H1 (cell line): Measurements from ENCODE around the gene APH1A.
"Not testable (repeated sequence)": the region's sequence is repeated elsewhere in the genome, so short reads cannot be mapped to it uniquely, and the experiment has no call there.

Source experiments
- ATF2 ChIP-seq: IDR thresholded peaks from 2 replicates; pipeline ENCODE4 v1.6.1; 2012; ENCODE audit warnings: low read length, inconsistent platforms
- ATF3 ChIP-seq: IDR thresholded peaks from 2 replicates; pipeline ENCODE4 v1.6.1; 2011; ENCODE audit warnings: low read depth, mild to moderate bottlenecking, low read length; ENCODE audit not compliant: insufficient read depth
- CREB1 ChIP-seq: IDR thresholded peaks from 2 replicates; pipeline ENCODE4 v1.6.1; 2012; ENCODE audit warnings: inconsistent platforms
- CTCF ChIP-seq, 3 experiments: IDR thresholded peaks; 1 replicate in 2 of 3; 2 replicates in 1 of 3; pipeline versions ENCODE4 v1.5.1 to v1.6.1; 2011; ENCODE audit warnings: low read length in 3 of 3, mild to moderate bottlenecking in 3 of 3, inconsistent platforms in 2 of 3, low read depth in 1 of 3, moderate library complexity in 1 of 3; ENCODE audit not compliant: insufficient read depth in 1 of 3; ENCODE audit errors: control extremely low read depth in 1 of 3
- EGR1 ChIP-seq: IDR thresholded peaks from 2 replicates; pipeline ENCODE4 v1.6.1; 2011; ENCODE audit warnings: low read depth, low read length, borderline replicate concordance
- JUN ChIP-seq: IDR thresholded peaks from 2 replicates; pipeline ENCODE4 v1.6.1; 2011; ENCODE audit warnings: low read depth, mild to moderate bottlenecking, improper control_type of control experiment, low read length
- MAFK ChIP-seq: IDR thresholded peaks from 2 replicates; pipeline ENCODE4 v1.6.1; 2012; ENCODE audit warnings: low read depth, mild to moderate bottlenecking, improper control_type of control experiment, low read length
- MAX ChIP-seq: IDR thresholded peaks from 2 replicates; pipeline ENCODE4 v1.6.1; 2012; ENCODE audit warnings: inconsistent platforms
- PHF8 ChIP-seq: fragments of 200-600 bp; sonication (generic); conservative IDR thresholded peaks from 2 replicates; pipeline ENCODE4 v1.7.1; 2012; ENCODE audit warnings: low read depth, mild to moderate bottlenecking, inconsistent platforms, low read length, moderate library complexity
- POLR2A ChIP-seq, 2 experiments: IDR thresholded peaks; 1 replicate in 1 of 2; 2 replicates in 1 of 2; pipeline ENCODE4 v1.6.1; 2011; ENCODE audit warnings: low read depth in 2 of 2, low read length in 2 of 2, mild to moderate bottlenecking in 2 of 2; ENCODE audit errors: control extremely low read depth in 1 of 2
- POLR2AphosphoS5 ChIP-seq: IDR thresholded peaks from 2 replicates; pipeline ENCODE4 v1.6.1; 2011; ENCODE audit warnings: low read depth, low read length
- RXRA ChIP-seq: IDR thresholded peaks from 2 replicates; pipeline ENCODE4 v1.6.1; 2011; ENCODE audit warnings: low read depth, mild to moderate bottlenecking, low read length, moderate library complexity; ENCODE audit not compliant: insufficient read depth
- SP1 ChIP-seq: IDR thresholded peaks from 2 replicates; pipeline ENCODE4 v1.6.1; 2011; ENCODE audit warnings: low read depth, low read length
- ZNF274 ChIP-seq: IDR thresholded peaks from 2 replicates; pipeline ENCODE4 v1.7.0; 2012; ENCODE audit warnings: low read length, borderline replicate concordance; ENCODE audit errors: extremely low read depth

- not testable (repeated sequence) for TF ChIP-seq CTCF (IDR thresholded peaks at IDR 0.05; ENCODE audit: control extremely low read depth in 1 of 3, insufficient read depth in 1 of 3, low read depth in 1 of 3, low read length in 3 of 3); ZNF274; RXRA; CREB1; EGR1; JUN; MAFK; ATF3; ATF2; SP1; MAX; POLR2AphosphoS5; PHF8; POLR2A (IDR thresholded peaks at IDR 0.05; ENCODE audit: control extremely low read depth in 1 of 2, low read depth in 2 of 2, low read length in 2 of 2)
Observed at GRCh38 chr1:150215855-150216254, 53.0 kb downstream of the APH1A start.
